Neural progenitor cell (in vitro differentiated cells): ENCODE results near the gene MRPL19. TPM values are rescaled to one million over a fixed set of nuclear protein-coding genes. Genes with fewer than 3 reads are reported as not detected.
"Not testable (repeated sequence)": the region's sequence is repeated elsewhere in the genome, so short reads cannot be mapped to it uniquely, and the experiment has no call there.

Source experiments
- DNase-seq: peaks from one replicate; pipeline ENCODE4 v3.0.0-alpha.2; 2016; ENCODE audit warnings: low spot score
- H2AFZ ChIP-seq: fragments of 200-600 bp; sonication (generic); replicated peaks from 2 replicates; pipeline ENCODE4 v1.6.1; 2016; ENCODE audit warnings: antibody characterized with exemption
- H3F3A ChIP-seq: fragments of 200-600 bp; sonication (generic); 2 replicates; pipeline ENCODE4 v1.6.1; 2016; ENCODE audit warnings: antibody characterized with exemption, low read depth
- H3K27ac ChIP-seq: fragments of 200-600 bp; sonication (generic); 2 replicates; pipeline ENCODE4 v1.5.1; 2016; ENCODE audit warnings: mild to moderate bottlenecking
- H3K27me3 ChIP-seq: fragments of 200-600 bp; sonication (generic); 2 replicates; pipeline ENCODE4 v1.6.1; 2016; ENCODE audit warnings: mild to moderate bottlenecking, moderate library complexity
- H3K36me3 ChIP-seq: fragments of 200-600 bp; sonication (generic); 2 replicates; pipeline ENCODE4 v1.5.1; 2016
- H3K4me1 ChIP-seq: fragments of 200-600 bp; sonication (generic); 2 replicates; pipeline ENCODE4 v1.6.1; 2016; ENCODE audit warnings: mixed run types
- H3K4me2 ChIP-seq: fragments of 200-600 bp; sonication (generic); 2 replicates; pipeline ENCODE4 v1.6.1; 2016
- H3K4me3 ChIP-seq: fragments of 200-600 bp; sonication (generic); 2 replicates; pipeline ENCODE4 v1.5.1; 2016
- H3K79me2 ChIP-seq: fragments of 200-600 bp; sonication (generic); 2 replicates; pipeline ENCODE4 v1.6.1; 2016; ENCODE audit warnings: low read depth
- H3K9ac ChIP-seq: fragments of 200-600 bp; sonication (generic); 2 replicates; pipeline ENCODE4 v1.6.1; 2016
- H3K9me3 ChIP-seq: fragments of 200-600 bp; sonication (generic); 2 replicates; pipeline ENCODE4 v1.5.1; 2016; ENCODE audit warnings: low read depth
- H4K20me1 ChIP-seq: fragments of 200-600 bp; sonication (generic); 2 replicates; pipeline ENCODE4 v1.6.1; 2016; ENCODE audit warnings: low read depth
- H3K27ac Mint-ChIP-seq: 3 replicates; pipeline ENCODE4 v1.8.0; 2021; ENCODE audit warnings: mixed read lengths
- H3K27me3 Mint-ChIP-seq: 2 replicates; pipeline ENCODE4 v1.8.0; 2022; ENCODE audit warnings: low read depth, mild to moderate bottlenecking, inconsistent platforms, moderate library complexity, mixed read lengths; ENCODE audit not compliant: insufficient read depth
- H3K36me3 Mint-ChIP-seq: 3 replicates; pipeline ENCODE4 v1.8.0; 2021; ENCODE audit warnings: mixed read lengths
- H3K4me1 Mint-ChIP-seq: 3 replicates; pipeline ENCODE4 v1.8.0; 2021; ENCODE audit warnings: mixed read lengths
- H3K4me3 Mint-ChIP-seq: 3 replicates; pipeline ENCODE4 v1.8.0; 2021; ENCODE audit warnings: mild to moderate bottlenecking, moderate library complexity, mixed read lengths
- H3K9me3 Mint-ChIP-seq: 3 replicates; pipeline ENCODE4 v1.8.0; 2020; ENCODE audit warnings: mixed read lengths
- CTCF ChIP-seq: fragments of 200-600 bp; sonication (generic); IDR thresholded peaks from 2 replicates; pipeline ENCODE4 v1.5.1; 2017; ENCODE audit warnings: antibody characterized with exemption, mild to moderate bottlenecking
- EZH2 ChIP-seq: fragments of 200-600 bp; sonication (generic); IDR thresholded peaks from 2 replicates; pipeline ENCODE4 v1.6.1; 2017; ENCODE audit warnings: antibody characterized with exemption, mild to moderate bottlenecking, moderate library complexity
- EZH2phosphoT487 ChIP-seq: fragments of 200-600 bp; sonication (generic); IDR thresholded peaks from 2 replicates; pipeline ENCODE4 v1.6.1; 2017; ENCODE audit warnings: antibody characterized with exemption
- total RNA-seq: library from RNA; depleted of rRNA; stranded (reverse); fragments of >200 nt; gene quantifications from 2 replicates; pipeline ENCODE4 v1.2.3, GENCODE V29; 2015; ENCODE audit warnings: low replicate concordance

Gene MRPL19
- total RNA-seq, 1 donor from 2014 or later = 80.4 TPM

DNA sequence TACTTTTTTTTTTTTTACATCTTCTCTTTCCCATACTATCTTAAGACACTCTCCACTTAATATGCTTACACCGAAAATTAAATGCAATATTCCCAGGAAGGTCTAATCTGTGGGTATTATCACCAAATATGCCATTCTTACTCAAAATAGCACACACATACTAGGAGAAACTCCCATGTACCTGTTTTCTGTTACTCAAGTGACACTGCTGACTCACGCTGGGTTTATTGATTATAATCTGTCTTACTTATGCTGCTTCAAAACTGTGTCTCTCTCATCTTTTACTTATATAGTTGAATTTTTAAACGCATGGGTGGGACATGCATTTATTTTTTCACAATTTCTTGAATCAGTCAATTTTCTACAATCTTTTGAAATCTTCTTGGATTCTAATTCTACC lies 29.9 kb downstream of the MRPL19 start:
- no peak for DNase-seq
- no peaks in the 10 kb centered on the region for H3K4me1 ChIP-seq
- no peak overlapping the region for H3K27ac ChIP-seq
- H3K4me1 Mint-ChIP-seq = no peaks in the 10 kb centered on the region
- TF ChIP-seq EZH2 = no peak
- TF ChIP-seq CTCF = no peak
- no peak for TF ChIP-seq EZH2phosphoT487
- no peak overlapping the region for H3K4me3 Mint-ChIP-seq
- H3K4me3 ChIP-seq = no peak overlapping the region
- peaks cover 22% of the 10 kb centered on the region for H3K36me3 Mint-ChIP-seq
- no peaks in the 10 kb centered on the region for H4K20me1 ChIP-seq
- no peaks in the 10 kb centered on the region for H3K27me3 Mint-ChIP-seq
- H3K36me3 ChIP-seq = peaks cover 7% of the 10 kb centered on the region
- no peaks in the 10 kb centered on the region for H3K79me2 ChIP-seq
- H3K9me3 Mint-ChIP-seq = no peaks in the 10 kb centered on the region
- no peak overlapping the region for H2AFZ ChIP-seq
- peaks cover 4% of the 10 kb centered on the region for H3F3A ChIP-seq
- no peaks in the 10 kb centered on the region for H3K9me3 ChIP-seq
- no peaks in the 10 kb centered on the region for H3K27me3 ChIP-seq
- H3K4me2 ChIP-seq = no peak overlapping the region
- H3K9ac ChIP-seq = no peak overlapping the region
- H3K27ac Mint-ChIP-seq = no peak overlapping the region

DNA sequence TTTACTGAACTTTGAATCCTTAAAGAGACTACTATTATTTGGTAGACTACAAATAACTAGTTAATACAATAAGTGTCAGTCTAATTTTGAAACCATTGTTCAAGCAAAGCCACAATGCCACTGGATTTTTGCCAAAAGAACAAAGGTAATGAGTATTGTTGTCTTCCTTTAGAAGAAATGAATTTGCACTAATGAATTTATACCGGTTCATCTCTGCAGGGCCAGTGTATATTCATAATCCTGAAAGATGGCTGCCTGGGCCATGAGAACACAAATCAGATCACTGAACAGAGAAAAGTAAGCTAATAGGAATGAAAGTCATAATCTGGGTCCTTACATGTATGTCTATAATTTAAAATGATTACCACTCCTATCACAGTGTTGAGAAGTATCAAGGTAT lies 33.0 kb downstream of the MRPL19 start:
- H2AFZ ChIP-seq = no peak overlapping the region
- no peaks in the 10 kb centered on the region for H3K4me1 Mint-ChIP-seq

GRCh38 chr2:75680402-75680801 lies 33.8 kb downstream of the MRPL19 start:
- H2AFZ ChIP-seq = no peak overlapping the region
- H3K36me3 ChIP-seq = no peaks in the 10 kb centered on the region
- no peak overlapping the region for H3K27ac ChIP-seq
- DNase-seq = no peak
- Mint-ChIP-seq H3K27ac (no peak overlapping the region), H3K27me3 (no peaks in the 10 kb centered on the region), H3K4me3 (no peak overlapping the region), H3K36me3 (peaks cover 42% of the 10 kb centered on the region), H3K4me1 (no peaks in the 10 kb centered on the region), H3K9me3 (peaks cover 4% of the 10 kb centered on the region)
- H3K4me3 ChIP-seq = no peak overlapping the region
- no peaks in the 10 kb centered on the region for H3K4me1 ChIP-seq
- no peaks in the 10 kb centered on the region for H4K20me1 ChIP-seq
- no peak overlapping the region for H3K4me2 ChIP-seq
- H3K27me3 ChIP-seq = no peaks in the 10 kb centered on the region
- no peaks in the 10 kb centered on the region for H3K79me2 ChIP-seq
- no peaks in the 10 kb centered on the region for H3F3A ChIP-seq
- H3K9me3 ChIP-seq = no peaks in the 10 kb centered on the region
- no peak overlapping the region for H3K9ac ChIP-seq
- TF ChIP-seq EZH2phosphoT487 (no peak), CTCF (no peak), EZH2 (no peak)

More for the DNA sequence above, 33.0 kb downstream of the MRPL19 start:
- Histone ChIP-seq H3F3A (no peaks in the 10 kb centered on the region), H3K36me3 (no peaks in the 10 kb centered on the region), H3K9ac (no peak overlapping the region), H3K4me3 (no peak overlapping the region), H3K79me2 (no peaks in the 10 kb centered on the region), H3K27ac (no peak overlapping the region), H3K4me2 (no peak overlapping the region), H4K20me1 (no peaks in the 10 kb centered on the region), H3K9me3 (no peaks in the 10 kb centered on the region), H3K4me1 (no peaks in the 10 kb centered on the region), H3K27me3 (no peaks in the 10 kb centered on the region)
- Mint-ChIP-seq H3K27me3 (no peaks in the 10 kb centered on the region), H3K4me3 (no peak overlapping the region), H3K27ac (no peak overlapping the region), H3K36me3 (peaks cover 36% of the 10 kb centered on the region), H3K9me3 (peaks cover 4% of the 10 kb centered on the region)
- TF ChIP-seq CTCF (no peak), EZH2 (no peak), EZH2phosphoT487 (no peak)
- DNase-seq = no peak

DNA sequence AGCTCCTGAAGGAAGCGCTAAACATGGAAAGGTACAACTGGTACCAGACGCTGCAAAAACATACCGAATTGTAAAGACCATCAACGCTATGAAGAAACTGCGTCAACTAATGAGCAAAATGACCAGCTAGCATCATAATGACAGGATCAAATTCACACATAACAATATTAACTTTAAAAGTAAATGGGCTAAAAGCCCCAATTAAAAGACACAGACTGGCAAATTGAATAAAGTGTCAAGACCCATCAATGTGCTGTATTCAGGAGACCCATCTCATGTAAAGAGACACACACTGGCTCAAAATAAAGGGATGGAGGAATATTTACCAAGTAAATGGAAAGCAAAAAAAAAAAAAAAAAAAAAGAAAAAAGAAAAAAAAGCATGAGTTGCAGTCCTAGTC lies 36.8 kb downstream of the MRPL19 start:
- not testable (repeated sequence) for H3K9me3 ChIP-seq, H3K79me2 ChIP-seq, H3K4me2 ChIP-seq, H3K9me3 Mint-ChIP-seq, H3K27ac ChIP-seq, H3K4me3 Mint-ChIP-seq, H3K4me3 ChIP-seq, H3K36me3 ChIP-seq, H3K4me1 ChIP-seq, H4K20me1 ChIP-seq, H3F3A ChIP-seq, DNase-seq, H3K27me3 Mint-ChIP-seq, H3K9ac ChIP-seq, H3K27ac Mint-ChIP-seq, H3K27me3 ChIP-seq, H2AFZ ChIP-seq, H3K4me1 Mint-ChIP-seq
- H3K36me3 Mint-ChIP-seq = peaks cover 40% of the 10 kb centered on the region
